ENCODE measurements around the gene LARGE1.

Gene LARGE1

DNA sequence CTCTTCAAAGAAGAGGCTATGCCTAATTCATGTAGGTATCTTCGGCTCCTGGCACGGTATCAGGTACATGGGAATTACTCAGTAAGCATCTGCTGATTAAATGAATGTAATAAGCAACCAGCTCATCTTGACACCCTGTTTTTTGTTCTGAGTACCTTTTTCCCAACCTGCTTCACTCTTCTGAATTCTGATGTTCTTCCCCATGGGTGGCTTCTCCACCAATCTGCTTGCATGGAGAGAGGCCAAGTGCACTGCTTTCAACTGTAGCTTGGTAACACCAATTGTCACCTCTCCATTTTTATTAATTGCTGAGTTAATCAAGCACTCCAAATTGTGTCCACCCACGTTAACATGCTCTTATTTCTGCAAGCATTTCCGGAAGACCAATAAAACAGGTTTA, 40.5 kb downstream of the LARGE1 start:
- no peak for DNase-seq (ENCODE audit: low read depth in 1 of 2, low spot score in 1 of 2)
- H3K27ac ChIP-seq (replicated peaks) = no peak overlapping the region
- no peaks in the 10 kb centered on the region for H3K27me3 ChIP-seq (ENCODE audit: insufficient read depth, poor library complexity, severe bottlenecking)
- TF ChIP-seq POLR2AphosphoS5 (IDR thresholded peaks at IDR 0.05; ENCODE audit: low read depth) (no peak), SPI1 (IDR thresholded peaks at IDR 0.05; ENCODE audit: borderline replicate concordance, low read depth) (no peak), GABPA (IDR thresholded peaks at IDR 0.05; ENCODE audit: low read depth) (no peak)
- TF ChIP-seq, protein P1, sequence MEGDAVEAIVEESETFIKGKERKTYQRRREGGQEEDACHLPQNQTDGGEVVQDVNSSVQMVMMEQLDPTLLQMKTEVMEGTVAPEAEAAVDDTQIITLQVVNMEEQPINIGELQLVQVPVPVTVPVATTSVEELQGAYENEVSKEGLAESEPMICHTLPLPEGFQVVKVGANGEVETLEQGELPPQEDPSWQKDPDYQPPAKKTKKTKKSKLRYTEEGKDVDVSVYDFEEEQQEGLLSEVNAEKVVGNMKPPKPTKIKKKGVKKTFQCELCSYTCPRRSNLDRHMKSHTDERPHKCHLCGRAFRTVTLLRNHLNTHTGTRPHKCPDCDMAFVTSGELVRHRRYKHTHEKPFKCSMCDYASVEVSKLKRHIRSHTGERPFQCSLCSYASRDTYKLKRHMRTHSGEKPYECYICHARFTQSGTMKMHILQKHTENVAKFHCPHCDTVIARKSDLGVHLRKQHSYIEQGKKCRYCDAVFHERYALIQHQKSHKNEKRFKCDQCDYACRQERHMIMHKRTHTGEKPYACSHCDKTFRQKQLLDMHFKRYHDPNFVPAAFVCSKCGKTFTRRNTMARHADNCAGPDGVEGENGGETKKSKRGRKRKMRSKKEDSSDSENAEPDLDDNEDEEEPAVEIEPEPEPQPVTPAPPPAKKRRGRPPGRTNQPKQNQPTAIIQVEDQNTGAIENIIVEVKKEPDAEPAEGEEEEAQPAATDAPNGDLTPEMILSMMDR (IDR thresholded peaks at IDR 0.05; ENCODE audit: insufficient read depth, low read length) = no peak
- TF ChIP-seq, protein P2, sequence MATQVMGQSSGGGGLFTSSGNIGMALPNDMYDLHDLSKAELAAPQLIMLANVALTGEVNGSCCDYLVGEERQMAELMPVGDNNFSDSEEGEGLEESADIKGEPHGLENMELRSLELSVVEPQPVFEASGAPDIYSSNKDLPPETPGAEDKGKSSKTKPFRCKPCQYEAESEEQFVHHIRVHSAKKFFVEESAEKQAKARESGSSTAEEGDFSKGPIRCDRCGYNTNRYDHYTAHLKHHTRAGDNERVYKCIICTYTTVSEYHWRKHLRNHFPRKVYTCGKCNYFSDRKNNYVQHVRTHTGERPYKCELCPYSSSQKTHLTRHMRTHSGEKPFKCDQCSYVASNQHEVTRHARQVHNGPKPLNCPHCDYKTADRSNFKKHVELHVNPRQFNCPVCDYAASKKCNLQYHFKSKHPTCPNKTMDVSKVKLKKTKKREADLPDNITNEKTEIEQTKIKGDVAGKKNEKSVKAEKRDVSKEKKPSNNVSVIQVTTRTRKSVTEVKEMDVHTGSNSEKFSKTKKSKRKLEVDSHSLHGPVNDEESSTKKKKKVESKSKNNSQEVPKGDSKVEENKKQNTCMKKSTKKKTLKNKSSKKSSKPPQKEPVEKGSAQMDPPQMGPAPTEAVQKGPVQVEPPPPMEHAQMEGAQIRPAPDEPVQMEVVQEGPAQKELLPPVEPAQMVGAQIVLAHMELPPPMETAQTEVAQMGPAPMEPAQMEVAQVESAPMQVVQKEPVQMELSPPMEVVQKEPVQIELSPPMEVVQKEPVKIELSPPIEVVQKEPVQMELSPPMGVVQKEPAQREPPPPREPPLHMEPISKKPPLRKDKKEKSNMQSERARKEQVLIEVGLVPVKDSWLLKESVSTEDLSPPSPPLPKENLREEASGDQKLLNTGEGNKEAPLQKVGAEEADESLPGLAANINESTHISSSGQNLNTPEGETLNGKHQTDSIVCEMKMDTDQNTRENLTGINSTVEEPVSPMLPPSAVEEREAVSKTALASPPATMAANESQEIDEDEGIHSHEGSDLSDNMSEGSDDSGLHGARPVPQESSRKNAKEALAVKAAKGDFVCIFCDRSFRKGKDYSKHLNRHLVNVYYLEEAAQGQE (IDR thresholded peaks at IDR 0.05; ENCODE audit: insufficient replicate concordance, low read depth) = no peak
- H3K4me3 ChIP-seq (replicated peaks; ENCODE audit: insufficient read depth, low read length) = no peak overlapping the region

DNA sequence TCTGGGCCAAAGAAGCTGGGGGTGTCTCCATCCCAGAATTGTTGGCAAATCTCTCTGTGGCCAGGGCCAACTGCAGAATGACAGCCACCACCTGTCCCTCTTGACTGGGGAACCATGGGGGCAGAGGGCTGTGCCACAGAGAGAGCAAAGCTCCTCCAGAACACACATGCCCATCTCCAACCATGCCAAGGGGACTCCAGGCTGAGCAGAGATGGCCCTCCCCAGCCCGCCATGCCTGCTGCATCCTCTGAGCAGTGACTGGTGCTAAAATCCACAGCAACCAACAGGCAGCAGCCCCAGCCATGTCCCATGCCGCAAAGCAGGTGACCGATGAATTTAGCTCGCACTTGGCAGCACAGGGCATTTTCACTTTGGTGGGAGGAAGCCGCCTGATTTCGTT, 45.0 kb downstream of the LARGE1 start:
- Histone ChIP-seq H3K27me3 (ENCODE audit: insufficient read depth, poor library complexity, severe bottlenecking) (no peaks in the 10 kb centered on the region), H3K27ac (replicated peaks) (no peak overlapping the region), H3K4me3 (replicated peaks; ENCODE audit: insufficient read depth, low read length) (no peak overlapping the region)
- TF ChIP-seq POLR2AphosphoS5 (IDR thresholded peaks at IDR 0.05; ENCODE audit: low read depth) (no peak), SPI1 (IDR thresholded peaks at IDR 0.05; ENCODE audit: borderline replicate concordance, low read depth) (no peak)
- DNase-seq (ENCODE audit: low read depth in 1 of 2, low spot score in 1 of 2) = no peak

DNA sequence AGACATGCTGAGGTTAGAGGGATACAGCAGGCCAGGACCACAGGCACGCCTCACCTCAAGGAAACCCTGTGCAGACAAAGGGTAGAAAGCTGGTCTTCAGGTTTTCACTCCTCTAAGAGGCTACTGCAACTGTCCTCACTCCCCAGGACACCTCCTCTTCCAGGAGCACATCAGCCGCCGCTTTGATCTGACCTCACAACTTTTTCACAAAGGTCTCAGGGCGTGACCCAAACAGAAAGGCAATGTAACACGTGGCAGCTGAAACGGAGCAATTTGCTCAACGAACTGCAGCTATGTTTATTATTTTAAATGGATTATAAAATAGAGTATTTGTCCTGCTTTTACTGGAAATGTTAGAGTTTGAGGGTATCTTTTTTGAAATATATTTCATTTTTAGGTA, 46.1 kb downstream of the LARGE1 start:
- Histone ChIP-seq H3K4me3 (replicated peaks; ENCODE audit: insufficient read depth, low read length) (no peak overlapping the region), H3K27ac (replicated peaks) (no peak overlapping the region), H3K27me3 (ENCODE audit: insufficient read depth, poor library complexity, severe bottlenecking) (no peaks in the 10 kb centered on the region)
- DNase-seq (ENCODE audit: low read depth in 1 of 2, low spot score in 1 of 2) = no peak
- TF ChIP-seq POLR2AphosphoS5 (IDR thresholded peaks at IDR 0.05; ENCODE audit: low read depth) = no peak
- no peak for TF ChIP-seq GABPA (IDR thresholded peaks at IDR 0.05; ENCODE audit: low read depth)
- TF ChIP-seq, protein P2 (IDR thresholded peaks at IDR 0.05; ENCODE audit: insufficient replicate concordance, low read depth) = no peak
- TF ChIP-seq, protein P1 (IDR thresholded peaks at IDR 0.05; ENCODE audit: insufficient read depth, low read length) = no peak
- TF ChIP-seq SPI1 (IDR thresholded peaks at IDR 0.05; ENCODE audit: borderline replicate concordance, low read depth) = no peak

DNA sequence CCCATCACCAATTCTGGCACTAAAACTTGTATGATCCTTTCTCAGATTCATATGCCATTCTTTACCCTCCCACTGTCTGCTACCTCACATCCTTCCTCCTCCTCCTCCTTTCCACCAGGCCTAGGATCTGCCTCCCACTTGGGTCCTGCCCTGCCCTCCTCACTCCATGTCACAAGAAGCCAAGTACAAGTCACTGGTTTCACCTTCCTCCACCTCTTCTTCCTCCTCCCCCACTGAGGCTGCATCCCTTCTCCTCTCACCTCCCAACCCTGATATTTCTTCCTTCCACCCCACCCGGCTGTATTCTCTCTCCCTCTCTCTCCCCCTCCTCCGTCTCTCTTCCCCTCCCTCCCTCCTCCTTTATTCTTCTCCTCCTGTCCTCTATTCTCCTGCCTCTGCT, 46.6 kb downstream of the LARGE1 start:
- Histone ChIP-seq H3K4me3 (replicated peaks; ENCODE audit: insufficient read depth, low read length) (no peak overlapping the region), H3K27ac (replicated peaks) (no peak overlapping the region), H3K27me3 (ENCODE audit: insufficient read depth, poor library complexity, severe bottlenecking) (no peaks in the 10 kb centered on the region)
- DNase-seq (ENCODE audit: low read depth in 1 of 2, low spot score in 1 of 2) = no peak
- TF ChIP-seq, protein P1 (IDR thresholded peaks at IDR 0.05; ENCODE audit: insufficient read depth, low read length) = no peak
- TF ChIP-seq SPI1 (IDR thresholded peaks at IDR 0.05; ENCODE audit: borderline replicate concordance, low read depth) = no peak
- TF ChIP-seq, protein P2 (IDR thresholded peaks at IDR 0.05; ENCODE audit: insufficient replicate concordance, low read depth) = no peak
- no peak for TF ChIP-seq GABPA (IDR thresholded peaks at IDR 0.05; ENCODE audit: low read depth)
- no peak for TF ChIP-seq POLR2AphosphoS5 (IDR thresholded peaks at IDR 0.05; ENCODE audit: low read depth)
